Adipocyte (in vitro differentiated cells): Measurements from ENCODE around the gene LTBP3.

Experiments used
- DNase-seq: peaks from one replicate; pipeline ENCODE4 v3.0.0-alpha.2; 2015; ENCODE audit warnings: low read depth
- H3K27me3 ChIP-seq: replicated peaks from 2 replicates; pipeline ENCODE4 v1.7.0; 2013; ENCODE audit warnings: mild to moderate bottlenecking, low read length, moderate library complexity; ENCODE audit not compliant: control insufficient read depth, insufficient read depth
- H3K36me3 ChIP-seq: 2 replicates; pipeline ENCODE4 v1.7.0; 2013; ENCODE audit warnings: low read length, mild to moderate bottlenecking, moderate library complexity; ENCODE audit not compliant: control insufficient read depth, insufficient read depth, severe bottlenecking
- H3K4me1 ChIP-seq: 2 replicates; pipeline ENCODE4 v1.7.0; 2013; ENCODE audit warnings: mild to moderate bottlenecking, low read length, moderate library complexity; ENCODE audit not compliant: control insufficient read depth, insufficient read depth
- H3K4me3 ChIP-seq: 2 replicates; pipeline ENCODE4 v1.7.0; 2013; ENCODE audit warnings: mild to moderate bottlenecking, low read length, moderate library complexity
- H3K9ac ChIP-seq: 2 replicates; pipeline ENCODE4 v1.7.0; 2013; ENCODE audit warnings: mild to moderate bottlenecking, low read length, moderate library complexity
- H3K9me3 ChIP-seq: 2 replicates; pipeline ENCODE4 v1.7.0; 2013; ENCODE audit warnings: mild to moderate bottlenecking, low read length, moderate library complexity; ENCODE audit not compliant: control insufficient read depth

The LTBP3 gene

GRCh38 chr11:65545853-65546216 is 12.3 kb downstream of the LTBP3 start:
- no peak overlapping the region for H3K9ac ChIP-seq
- H3K4me1 ChIP-seq, result peaks cover 7% of the 10 kb centered on the region
- no peaks in the 10 kb centered on the region for H3K9me3 ChIP-seq
- no peak for DNase-seq
- peaks cover 11% of the 10 kb centered on the region for H3K36me3 ChIP-seq
- no peaks in the 10 kb centered on the region for H3K27me3 ChIP-seq
- no peak overlapping the region for H3K4me3 ChIP-seq

- Histone ChIP-seq H3K4me3 (no peak overlapping the region), H3K9ac (no peak overlapping the region), H3K9me3 (no peaks in the 10 kb centered on the region), H3K36me3 (peaks cover 12% of the 10 kb centered on the region), H3K27me3 (no peaks in the 10 kb centered on the region), H3K4me1 (peaks cover 12% of the 10 kb centered on the region)
- no peak for DNase-seq
Observed at GRCh38 chr11:65542738-65543390, 15.3 kb downstream of the LTBP3 start.

GRCh38 chr11:65541093-65541982 is 16.8 kb downstream of the LTBP3 start:
- Histone ChIP-seq H3K4me3 (peak overlapping the region; percentile 80), H3K4me1 (peaks cover 12% of the 10 kb centered on the region), H3K36me3 (peaks cover 26% of the 10 kb centered on the region), H3K9me3 (no peaks in the 10 kb centered on the region), H3K27me3 (no peaks in the 10 kb centered on the region), H3K9ac (peak overlapping the region; percentile 84)
- DNase-seq, result no peak

GRCh38 chr11:65540290-65541092 is 17.7 kb downstream of the LTBP3 start:
- H3K4me3 ChIP-seq, result peak overlapping the region; percentile 80
- peak; percentile 95 for DNase-seq
- H3K9ac ChIP-seq, result peak overlapping the region; percentile 84
- peaks cover 12% of the 10 kb centered on the region for H3K4me1 ChIP-seq
- no peaks in the 10 kb centered on the region for H3K9me3 ChIP-seq
- peaks cover 34% of the 10 kb centered on the region for H3K36me3 ChIP-seq
- H3K27me3 ChIP-seq, result no peaks in the 10 kb centered on the region

- DNase-seq, result no peak
- Histone ChIP-seq H3K9ac (peak overlapping the region; percentile 84), H3K4me1 (peaks cover 12% of the 10 kb centered on the region), H3K9me3 (no peaks in the 10 kb centered on the region), H3K27me3 (no peaks in the 10 kb centered on the region), H3K36me3 (peaks cover 35% of the 10 kb centered on the region), H3K4me3 (peak overlapping the region; percentile 80)
Observed at GRCh38 chr11:65539744-65540289, 18.3 kb downstream of the LTBP3 start.

- Histone ChIP-seq H3K9me3 (no peaks in the 10 kb centered on the region), H3K27me3 (no peaks in the 10 kb centered on the region), H3K9ac (peak overlapping the region; percentile 84), H3K4me1 (peaks cover 12% of the 10 kb centered on the region), H3K36me3 (peaks cover 35% of the 10 kb centered on the region), H3K4me3 (no peak overlapping the region)
- DNase-seq, result no peak
Observed at GRCh38 chr11:65538915-65539743, 19.0 kb downstream of the LTBP3 start.

GRCh38 chr11:65538232-65538914 is 19.8 kb downstream of the LTBP3 start:
- Histone ChIP-seq H3K4me3 (no peak overlapping the region), H3K9me3 (no peaks in the 10 kb centered on the region), H3K9ac (no peak overlapping the region), H3K36me3 (peaks cover 39% of the 10 kb centered on the region), H3K4me1 (peaks cover 12% of the 10 kb centered on the region), H3K27me3 (no peaks in the 10 kb centered on the region)
- no peak for DNase-seq

- no peaks in the 10 kb centered on the region for H3K27me3 ChIP-seq
- H3K36me3 ChIP-seq, result peaks cover 43% of the 10 kb centered on the region
- H3K4me1 ChIP-seq, result peaks cover 12% of the 10 kb centered on the region
- DNase-seq, result no peak
- H3K4me3 ChIP-seq, result no peak overlapping the region
- H3K9me3 ChIP-seq, result no peaks in the 10 kb centered on the region
- peak overlapping the region; percentile 25 for H3K9ac ChIP-seq
Observed at GRCh38 chr11:65537620-65538231, 20.4 kb downstream of the LTBP3 start.

- H3K9me3 ChIP-seq, result no peaks in the 10 kb centered on the region
- H3K27me3 ChIP-seq, result no peaks in the 10 kb centered on the region
- H3K36me3 ChIP-seq, result peaks cover 48% of the 10 kb centered on the region
- no peak overlapping the region for H3K4me3 ChIP-seq
- peaks cover 12% of the 10 kb centered on the region for H3K4me1 ChIP-seq
- DNase-seq, result no peak
- H3K9ac ChIP-seq, result peak overlapping the region; percentile 25
Observed at GRCh38 chr11:65537296-65537597, 20.9 kb downstream of the LTBP3 start.
